Panc1 (cell line): ENCODE data around the gene CITED2.

Experiments used
- TCF7L2 ChIP-seq: IDR thresholded peaks from 2 replicates; pipeline ENCODE4 v1.6.1; 2011; ENCODE audit warnings: mild to moderate bottlenecking, low read depth, low read length, inconsistent platforms
- TF ChIP-seq, protein P1 (sequence below): fragments of 450-650 bp; IDR thresholded peaks from 2 replicates; pipeline ENCODE4 v1.5.1; 2017; ENCODE audit warnings: mild to moderate bottlenecking

DNA sequence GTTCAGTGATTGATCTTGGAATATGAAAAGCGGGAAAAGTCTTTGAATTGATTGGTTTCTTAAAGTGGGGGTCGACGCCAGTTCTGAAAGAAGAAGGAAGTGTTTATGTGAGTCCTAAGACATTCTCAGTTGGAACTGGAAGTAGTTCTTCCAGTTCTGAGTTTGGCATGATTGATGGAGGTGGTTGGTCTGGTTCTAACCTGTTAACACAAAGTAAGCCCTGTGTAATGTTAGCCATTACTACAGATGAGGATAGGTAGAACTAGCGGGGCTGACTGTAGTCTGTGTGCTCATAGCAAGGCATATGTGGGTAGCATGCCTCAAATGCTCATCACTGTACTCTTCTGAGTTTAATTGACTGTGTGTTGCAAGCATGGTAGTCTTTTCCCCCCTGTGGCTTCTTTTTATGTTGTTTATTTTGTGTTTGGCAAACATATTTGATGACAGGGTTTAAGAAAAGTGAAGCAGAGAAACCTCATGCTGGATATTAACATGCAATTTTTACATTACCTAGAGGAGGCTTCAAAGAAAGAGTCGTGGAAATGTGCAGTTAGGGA, 24.9 kb downstream of the CITED2 start:
- no peak for TF ChIP-seq TCF7L2
- TF ChIP-seq, protein P1, sequence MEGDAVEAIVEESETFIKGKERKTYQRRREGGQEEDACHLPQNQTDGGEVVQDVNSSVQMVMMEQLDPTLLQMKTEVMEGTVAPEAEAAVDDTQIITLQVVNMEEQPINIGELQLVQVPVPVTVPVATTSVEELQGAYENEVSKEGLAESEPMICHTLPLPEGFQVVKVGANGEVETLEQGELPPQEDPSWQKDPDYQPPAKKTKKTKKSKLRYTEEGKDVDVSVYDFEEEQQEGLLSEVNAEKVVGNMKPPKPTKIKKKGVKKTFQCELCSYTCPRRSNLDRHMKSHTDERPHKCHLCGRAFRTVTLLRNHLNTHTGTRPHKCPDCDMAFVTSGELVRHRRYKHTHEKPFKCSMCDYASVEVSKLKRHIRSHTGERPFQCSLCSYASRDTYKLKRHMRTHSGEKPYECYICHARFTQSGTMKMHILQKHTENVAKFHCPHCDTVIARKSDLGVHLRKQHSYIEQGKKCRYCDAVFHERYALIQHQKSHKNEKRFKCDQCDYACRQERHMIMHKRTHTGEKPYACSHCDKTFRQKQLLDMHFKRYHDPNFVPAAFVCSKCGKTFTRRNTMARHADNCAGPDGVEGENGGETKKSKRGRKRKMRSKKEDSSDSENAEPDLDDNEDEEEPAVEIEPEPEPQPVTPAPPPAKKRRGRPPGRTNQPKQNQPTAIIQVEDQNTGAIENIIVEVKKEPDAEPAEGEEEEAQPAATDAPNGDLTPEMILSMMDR = no peak
